T-helper 1 cell treated with Interleukin-12 subunit alpha and Interleukin-12 subunit beta and Interleukin-4 antibody, amounts not matched to agents 30 ng/mL and 1 ng/mL, for 36 hours (primary cell): ENCODE results near the gene TUT4. TPM values are rescaled to one million over a fixed set of nuclear protein-coding genes. Genes with fewer than 3 reads are reported as not detected.
"Not testable (repeated sequence)": the region's sequence is repeated elsewhere in the genome, so short reads cannot be mapped to it uniquely, and the experiment has no call there.

Experiments
- intact Hi-C: fragments of 100-400 bp; cut with micrococcal nuclease; formaldehyde crosslinking; loops from one replicate; pipeline ENCODE4 v1.15.1; 2024
- total RNA-seq: library from RNA; stranded (reverse); gene quantifications from 2 replicates; pipeline ENCODE4 v1.2.3, GENCODE V29; 2022

TUT4 gene, protein sequence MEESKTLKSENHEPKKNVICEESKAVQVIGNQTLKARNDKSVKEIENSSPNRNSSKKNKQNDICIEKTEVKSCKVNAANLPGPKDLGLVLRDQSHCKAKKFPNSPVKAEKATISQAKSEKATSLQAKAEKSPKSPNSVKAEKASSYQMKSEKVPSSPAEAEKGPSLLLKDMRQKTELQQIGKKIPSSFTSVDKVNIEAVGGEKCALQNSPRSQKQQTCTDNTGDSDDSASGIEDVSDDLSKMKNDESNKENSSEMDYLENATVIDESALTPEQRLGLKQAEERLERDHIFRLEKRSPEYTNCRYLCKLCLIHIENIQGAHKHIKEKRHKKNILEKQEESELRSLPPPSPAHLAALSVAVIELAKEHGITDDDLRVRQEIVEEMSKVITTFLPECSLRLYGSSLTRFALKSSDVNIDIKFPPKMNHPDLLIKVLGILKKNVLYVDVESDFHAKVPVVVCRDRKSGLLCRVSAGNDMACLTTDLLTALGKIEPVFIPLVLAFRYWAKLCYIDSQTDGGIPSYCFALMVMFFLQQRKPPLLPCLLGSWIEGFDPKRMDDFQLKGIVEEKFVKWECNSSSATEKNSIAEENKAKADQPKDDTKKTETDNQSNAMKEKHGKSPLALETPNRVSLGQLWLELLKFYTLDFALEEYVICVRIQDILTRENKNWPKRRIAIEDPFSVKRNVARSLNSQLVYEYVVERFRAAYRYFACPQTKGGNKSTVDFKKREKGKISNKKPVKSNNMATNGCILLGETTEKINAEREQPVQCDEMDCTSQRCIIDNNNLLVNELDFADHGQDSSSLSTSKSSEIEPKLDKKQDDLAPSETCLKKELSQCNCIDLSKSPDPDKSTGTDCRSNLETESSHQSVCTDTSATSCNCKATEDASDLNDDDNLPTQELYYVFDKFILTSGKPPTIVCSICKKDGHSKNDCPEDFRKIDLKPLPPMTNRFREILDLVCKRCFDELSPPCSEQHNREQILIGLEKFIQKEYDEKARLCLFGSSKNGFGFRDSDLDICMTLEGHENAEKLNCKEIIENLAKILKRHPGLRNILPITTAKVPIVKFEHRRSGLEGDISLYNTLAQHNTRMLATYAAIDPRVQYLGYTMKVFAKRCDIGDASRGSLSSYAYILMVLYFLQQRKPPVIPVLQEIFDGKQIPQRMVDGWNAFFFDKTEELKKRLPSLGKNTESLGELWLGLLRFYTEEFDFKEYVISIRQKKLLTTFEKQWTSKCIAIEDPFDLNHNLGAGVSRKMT (N-terminal part only)
- 82.3 and 82.6 TPM in 2 replicates for total RNA-seq

DNA sequence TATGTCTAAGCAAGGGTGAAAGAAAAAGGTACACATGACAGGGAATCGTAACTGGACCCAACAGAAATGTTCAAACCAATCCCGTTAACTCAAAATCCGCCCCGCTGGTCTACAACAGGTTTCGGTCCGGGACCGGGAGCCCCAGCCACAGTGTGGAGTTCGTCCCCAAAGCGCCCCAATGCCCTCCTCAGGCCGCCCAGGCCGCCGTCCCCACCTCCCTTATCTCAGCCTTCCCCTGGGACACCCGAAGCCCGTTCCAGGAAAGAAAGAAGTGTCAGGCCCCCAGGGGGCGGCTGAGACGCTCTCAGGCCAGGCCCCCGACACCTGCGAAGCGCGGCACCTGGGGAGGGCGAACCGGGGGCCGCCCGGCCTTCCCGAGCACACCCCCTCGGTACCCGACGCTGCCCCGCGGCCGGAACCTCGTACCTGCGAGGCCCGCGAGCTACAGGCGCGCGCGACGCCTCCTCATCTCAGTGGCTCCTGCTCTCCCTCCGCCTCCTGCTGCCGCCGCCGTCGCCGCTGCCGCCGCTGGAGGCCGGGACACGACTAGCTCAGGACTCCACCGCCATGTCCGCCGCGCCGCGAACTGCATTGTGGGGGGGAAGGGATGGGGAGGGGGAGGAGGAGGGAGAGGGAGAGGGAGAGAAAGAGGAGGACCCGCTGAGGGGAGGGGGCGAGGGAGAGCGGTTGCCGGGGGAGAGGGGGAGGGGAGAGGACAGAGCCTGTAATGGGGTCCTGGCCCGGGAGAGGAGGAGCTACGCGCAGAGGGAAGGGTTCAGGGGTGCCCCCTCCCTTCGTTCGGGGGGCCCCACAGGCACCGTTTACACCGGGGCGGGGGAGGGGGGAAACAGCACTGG, at the start of gene TUT4:
TUT4 (minus strand) TSS at position 588 of the 857 bp plus-strand sequence. CDS start 26,812 bp downstream, outside the sequence.
- intact Hi-C loops, result loop anchor here (1.0 to 10.0 kb wide), 19 partner anchors 18 to 1502 kb away; partner anchors contain the start of genes BTF3L4, CC2D1B, CPT2 and EPS15

DNA sequence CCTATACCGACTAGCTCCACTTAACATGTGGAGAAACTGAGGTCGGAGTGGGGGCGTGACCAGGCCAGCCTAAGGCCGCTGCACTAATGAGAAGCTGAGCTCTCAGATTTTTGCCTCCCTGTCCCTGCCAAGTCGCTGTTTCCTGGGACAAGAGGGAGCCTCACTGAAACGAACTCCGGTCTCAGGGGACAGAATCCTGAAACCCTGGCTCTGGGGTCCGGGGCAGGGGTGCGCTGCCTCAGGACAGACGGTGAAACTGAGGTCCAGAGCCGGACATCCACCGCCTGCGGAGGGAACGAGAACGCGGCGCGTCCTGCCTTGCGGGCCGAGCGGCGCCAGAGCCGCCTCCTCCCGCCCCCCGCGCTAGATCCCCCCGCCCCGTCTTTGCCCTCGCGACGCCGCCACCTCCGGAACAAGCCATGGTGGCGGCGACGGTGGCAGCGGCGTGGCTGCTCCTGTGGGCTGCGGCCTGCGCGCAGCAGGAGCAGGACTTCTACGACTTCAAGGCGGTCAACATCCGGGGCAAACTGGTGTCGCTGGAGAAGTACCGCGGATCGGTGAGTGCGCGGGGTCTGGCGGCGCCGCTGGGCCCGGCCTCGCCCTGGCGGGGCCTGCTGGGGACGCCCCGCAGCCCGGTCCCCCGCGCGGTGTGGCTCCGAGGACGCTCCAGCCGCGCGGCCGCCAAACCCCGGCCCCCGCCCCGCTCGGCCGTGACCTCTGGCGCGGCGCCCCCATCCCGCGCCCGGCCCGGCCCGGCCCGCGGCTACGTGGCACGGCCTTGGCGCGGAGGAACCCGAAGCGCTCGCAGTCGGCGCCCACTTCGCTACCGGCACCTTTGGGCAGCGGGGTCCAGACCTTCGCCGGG, 49.3 kb upstream of the TUT4 start, which contains the start of gene GPX7:
GPX7 (plus strand) TSS at position 381 of the 865 bp plus-strand sequence; CDS start at position 420, 39 bp downstream.
- intact Hi-C loops, result loop anchor here (1.0 kb wide), 2 partner anchors 50 to 198 kb away; partner anchors contain the start of genes ORC1 and PRPF38A

DNA sequence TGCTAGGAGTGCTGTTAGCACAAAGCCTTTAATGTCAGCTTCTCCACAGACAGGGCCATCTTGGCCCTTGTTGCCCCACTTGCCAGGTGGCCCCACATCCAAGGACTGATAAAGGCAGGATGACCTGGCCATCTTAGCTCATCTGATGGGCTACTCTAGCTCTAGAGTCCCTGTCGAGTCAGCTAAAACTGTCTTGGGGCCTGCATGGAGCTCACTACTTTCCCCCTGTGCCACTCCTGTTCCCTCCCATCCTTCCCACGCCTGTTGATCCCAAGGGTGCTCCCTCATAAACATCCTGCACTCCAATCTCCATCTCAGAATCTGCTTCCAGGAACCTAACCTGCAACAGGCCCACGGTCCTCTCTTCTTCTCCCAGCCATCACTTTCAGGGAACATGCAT, 48.6 kb upstream of the TUT4 start:
- intact Hi-C loops, result no loop called here

DNA sequence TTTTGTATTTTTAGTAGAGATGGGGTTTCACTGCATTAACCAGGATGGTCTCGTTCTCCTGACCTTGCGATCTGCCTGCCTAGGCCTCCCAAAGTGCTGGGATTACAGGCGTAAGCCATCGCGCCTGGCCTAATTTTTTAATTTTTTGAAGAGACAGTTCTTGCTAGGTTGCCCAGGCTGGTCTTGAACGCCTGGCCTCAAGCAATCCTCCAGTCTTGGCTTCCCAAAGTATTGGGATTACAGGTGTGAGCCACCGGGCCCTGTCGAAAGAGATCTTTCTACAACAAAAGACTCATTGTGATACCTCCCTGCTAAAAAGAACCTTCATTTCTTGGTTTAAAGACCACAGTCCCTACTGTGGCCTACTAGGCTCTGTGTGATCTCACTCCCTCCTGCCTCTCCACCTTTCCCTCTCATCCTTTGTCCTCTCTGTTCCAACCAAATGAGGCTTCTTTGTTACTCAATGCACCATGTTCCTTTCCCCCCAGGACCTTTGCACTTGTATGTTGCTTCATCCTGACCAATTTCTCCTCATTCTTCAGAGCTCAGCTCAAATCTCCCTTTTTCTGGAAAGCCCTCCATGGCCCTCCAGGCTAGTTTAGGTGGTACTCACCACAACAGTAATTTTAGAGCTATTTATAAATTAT, 47.8 kb upstream of the TUT4 start:
- intact Hi-C loops, result no loop called here

DNA sequence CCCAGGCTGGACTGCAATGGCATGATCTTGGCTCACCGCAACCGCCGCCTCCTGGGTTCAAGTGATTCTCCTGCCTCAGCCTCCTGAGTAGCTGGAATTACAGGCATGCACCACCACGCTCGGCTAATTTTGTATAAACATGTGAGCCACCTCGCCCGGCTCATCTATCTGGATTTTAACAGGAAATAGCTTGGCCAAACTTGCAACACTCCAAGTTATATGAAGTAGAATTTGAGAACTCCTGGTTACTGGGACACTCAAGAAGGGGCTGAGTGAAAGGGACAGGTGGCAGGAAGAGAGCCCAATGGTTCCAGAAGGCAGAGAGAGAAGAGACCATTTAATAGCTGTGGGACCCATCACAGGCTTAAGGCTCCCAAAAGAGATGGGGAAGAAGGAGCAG, 46.3 kb upstream of the TUT4 start:
- intact Hi-C loops, result no loop called here

DNA sequence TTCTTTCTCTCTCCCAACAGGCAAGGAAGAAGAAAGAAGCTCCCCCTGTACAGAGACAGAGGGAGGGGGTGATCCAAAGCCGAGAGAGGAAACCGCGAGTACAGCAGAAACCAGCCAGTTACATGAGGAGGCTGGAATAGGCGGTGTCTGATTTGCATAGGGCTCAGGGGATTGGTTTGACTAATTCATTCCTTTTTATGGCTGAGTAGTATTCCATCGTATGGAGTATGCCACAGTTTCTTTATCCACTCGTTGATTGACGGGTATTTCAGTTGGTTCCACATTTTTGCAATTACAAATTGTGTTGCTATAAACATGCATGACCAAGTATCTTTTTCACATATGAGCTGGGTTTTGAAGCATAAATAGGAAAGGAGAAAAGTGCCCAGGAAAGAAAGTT, 45.8 kb upstream of the TUT4 start:
- intact Hi-C loops, result no loop called here

DNA sequence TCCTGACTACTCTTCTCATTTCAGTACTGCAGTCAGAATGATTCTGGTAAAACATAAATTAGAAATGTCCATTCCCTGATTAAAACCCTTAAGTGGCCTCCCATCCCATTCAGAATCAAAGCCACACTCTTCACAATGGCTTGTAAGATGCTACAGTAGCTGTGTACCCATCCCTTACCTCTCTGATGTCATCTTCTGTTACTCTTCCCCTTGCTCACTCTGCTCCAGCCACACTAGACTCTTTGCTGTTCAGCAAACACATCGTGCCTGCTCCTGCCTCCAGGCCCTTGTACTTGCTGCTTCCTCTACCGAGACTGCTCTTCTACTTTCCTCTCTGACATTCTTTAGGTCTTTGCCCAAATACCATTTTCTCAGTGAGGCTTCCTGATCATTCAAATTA, 45.0 kb upstream of the TUT4 start:
- intact Hi-C loops, result no loop called here

DNA sequence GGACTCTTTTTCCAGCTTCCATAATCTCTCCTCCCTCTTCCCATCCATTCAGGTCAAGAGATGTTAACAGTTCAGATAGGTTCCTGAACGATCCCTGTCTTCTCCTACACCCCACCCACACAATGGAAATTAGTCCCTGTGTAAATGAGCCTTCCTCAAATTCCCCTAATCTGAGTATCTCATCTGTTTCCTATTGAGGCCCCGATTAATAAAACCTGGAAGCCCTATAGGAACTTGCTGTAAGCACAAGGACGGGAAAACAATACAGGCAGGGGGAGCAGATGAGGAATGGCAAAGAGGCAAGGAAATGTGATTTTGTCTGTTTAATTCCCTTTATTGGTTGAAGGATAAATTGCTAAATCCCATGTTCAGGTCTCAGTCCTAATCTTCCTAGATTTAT, 42.2 kb upstream of the TUT4 start:
- intact Hi-C loops, result no loop called here

DNA sequence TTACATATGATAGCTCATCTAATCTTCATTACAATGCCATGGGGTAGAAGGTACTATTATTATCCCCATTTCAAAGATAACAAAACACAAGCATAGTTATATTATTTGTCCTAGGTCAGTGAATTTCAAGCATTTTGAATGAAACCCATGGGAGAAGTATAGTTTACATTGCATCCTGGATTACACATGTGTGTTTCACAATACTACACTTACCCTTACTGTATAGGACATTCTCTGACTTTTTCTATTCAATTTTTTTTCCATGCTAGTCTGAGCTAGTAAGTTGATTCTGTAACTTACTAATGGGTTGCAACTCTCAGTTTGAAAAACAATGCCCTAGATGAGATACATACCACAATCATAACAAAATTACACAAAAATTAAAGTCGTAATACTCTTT, 40.6 kb upstream of the TUT4 start:
- intact Hi-C loops, result no loop called here

DNA sequence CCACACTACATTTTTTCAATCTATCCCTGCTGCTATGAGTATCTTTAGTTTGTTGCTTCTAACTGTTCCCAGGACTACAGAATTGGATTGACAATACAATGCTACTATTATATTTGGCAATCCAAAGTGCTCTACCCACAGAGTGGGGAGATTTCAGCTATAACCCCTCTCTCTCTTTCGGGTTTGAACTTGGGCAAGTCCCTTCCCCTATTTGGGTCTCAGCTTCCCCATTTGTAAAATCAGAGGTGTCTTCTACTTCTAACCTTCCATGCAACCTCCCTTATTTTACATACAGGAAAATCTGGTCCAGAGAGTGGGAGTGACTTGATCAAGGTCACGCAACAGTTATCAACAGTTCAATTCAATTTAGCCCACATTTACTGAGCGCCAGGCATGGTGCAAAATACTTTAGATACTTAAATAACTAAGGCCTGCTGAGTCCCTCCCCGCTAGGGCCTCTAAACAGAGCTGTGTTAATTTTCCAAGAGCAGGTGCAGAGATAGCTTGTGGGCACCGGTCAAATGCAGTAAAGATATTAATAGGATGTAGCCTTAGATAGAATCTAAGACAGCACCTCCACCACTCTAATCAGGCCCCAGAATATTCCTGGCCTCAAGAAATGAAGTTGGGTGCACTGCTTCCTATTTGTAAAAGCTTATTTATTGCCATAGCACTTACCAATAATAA, 39.9 kb upstream of the TUT4 start:
- intact Hi-C loops, result no loop called here

DNA sequence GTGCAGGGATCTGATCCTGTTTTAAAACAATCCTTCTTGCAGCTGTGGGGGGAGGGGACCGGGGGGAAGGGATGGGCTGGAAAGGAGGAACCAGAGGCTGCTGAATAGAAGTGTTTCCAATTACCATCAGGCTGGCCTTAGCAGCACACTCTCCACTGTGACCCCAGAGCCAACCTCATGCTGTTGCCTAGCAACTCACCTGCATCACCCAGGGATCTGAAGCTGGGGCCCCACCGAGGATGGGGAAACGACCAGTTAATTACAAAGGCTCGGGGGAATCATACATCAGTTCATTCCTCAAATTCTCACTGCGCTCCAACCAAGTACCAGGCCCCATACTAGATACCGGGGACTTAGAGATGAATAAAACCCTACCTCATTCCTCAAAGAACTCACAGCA, 37.4 kb upstream of the TUT4 start:
- intact Hi-C loops, result no loop called here

DNA sequence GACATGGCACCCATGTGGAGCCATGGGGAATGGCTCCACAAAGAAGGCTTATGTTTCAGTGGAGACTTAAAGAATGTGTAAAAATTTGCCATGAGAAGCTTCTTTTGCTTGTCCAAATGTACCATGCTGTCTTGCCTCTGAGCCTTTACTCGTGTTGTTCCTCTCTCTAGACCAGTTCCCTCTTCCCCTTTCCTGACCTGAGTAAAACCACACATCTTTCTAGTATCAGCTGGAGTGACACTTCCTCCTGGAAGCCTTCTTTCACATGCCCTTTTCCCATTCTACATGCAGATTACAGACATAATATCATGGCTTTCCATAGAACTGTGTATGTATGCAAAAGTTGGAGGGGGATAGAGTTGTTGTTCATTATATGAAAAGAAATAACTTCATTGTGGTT, 35.6 kb upstream of the TUT4 start:
- intact Hi-C loops, result no loop called here

DNA sequence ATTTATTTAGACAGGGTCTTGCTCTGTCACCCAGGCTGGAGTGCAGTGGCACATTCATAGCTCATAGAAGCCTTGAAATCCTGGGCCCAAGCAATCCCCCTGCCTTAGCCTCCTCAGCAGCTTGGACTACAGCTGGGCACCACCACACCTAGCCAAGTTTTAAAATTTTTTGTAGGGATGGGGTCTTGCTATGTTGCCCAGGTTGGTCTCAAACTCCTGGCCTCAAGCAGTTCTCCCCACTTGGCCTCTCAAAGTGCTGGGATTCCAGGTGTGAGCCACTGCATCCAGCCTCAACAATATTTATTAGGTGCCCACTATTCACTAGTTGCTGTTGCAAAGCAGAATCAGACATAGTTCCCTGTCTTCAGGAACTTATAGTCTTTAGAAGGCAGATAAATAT, 35.1 kb upstream of the TUT4 start:
- intact Hi-C loops, result no loop called here

DNA sequence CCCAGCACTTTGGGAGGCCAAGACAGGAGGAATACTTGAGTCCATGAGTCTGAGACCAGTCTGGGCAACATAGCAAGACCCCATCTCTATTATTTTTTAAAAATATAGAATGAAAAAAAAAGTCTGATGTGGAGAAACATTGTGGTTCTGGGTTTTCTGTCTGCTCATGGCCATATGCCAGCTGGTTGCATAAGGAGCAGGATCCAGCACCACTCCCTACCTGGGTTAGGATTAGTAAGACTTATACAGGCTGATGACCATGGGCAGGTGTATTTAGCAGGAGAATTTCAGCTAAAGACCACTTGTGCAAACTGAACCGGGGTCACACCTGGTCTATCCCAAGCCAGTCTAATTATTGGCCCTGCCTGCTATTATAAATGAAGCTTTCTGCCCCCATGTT, 32.6 kb upstream of the TUT4 start:
- intact Hi-C loops, result no loop called here

DNA sequence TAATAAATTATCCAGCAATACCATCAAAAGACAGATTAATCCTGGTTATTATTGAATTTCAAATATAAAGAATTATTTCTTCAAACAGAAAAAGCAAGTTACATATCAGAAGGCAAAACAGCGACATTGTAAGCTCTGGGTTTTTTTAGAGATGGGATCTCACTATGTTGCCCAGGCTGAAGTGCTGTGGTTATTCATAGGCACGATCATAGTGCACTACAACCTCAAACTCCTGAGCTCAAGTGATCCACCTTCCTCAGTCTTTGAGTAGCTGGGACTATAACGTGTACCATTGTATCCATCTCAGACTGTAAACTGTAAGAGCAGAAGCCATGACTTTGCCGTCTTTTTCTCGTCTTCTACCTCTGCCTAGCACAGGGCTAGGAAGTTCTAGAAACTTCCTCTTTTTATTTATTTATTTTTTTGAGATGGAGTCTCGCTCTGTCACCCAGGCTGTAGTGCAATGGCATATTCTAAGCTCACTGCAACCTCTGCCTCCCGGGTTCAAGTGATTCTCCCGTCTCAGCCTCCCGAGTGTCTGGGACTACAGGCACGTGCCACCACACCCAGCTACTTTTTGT, 29.3 kb upstream of the TUT4 start:
- intact Hi-C loops, result no loop called here

DNA sequence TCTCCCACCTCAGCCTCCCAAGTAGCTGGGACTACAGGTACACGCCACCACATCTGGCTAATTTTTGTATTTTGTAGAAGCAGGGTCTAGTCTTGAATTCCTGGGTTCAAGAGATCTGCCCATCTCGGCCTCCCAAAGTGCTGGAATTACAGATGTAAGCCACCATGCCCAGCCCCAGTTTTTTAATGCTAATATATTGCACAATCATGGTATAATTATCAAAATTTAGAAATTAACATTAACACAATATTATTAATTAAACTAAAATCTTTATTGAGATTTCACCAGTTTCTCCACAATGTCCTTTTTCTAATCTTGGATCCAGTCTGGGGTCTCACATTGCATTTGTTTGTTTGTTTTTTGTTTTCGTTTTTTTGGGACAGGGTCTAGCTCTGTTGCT, 27.4 kb upstream of the TUT4 start:
- intact Hi-C loops, result no loop called here

DNA sequence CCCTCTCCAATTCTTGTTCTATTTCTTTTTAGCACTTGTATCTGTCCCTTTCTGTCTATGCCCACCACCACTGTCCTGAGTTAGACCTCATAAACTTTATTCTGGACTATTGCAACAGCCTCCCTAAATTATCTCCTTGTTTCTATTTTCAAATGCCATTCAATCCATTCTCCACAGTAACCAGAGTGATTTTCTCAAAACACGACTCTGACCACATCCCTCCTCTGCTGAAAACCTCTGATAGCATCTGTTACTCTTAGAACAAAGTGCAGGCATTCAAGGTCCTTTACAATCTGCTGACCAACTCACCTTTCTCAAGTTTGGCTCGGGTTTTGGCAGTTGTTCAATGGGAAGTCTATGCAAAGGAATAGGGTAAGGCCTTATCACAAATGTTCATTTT, 26.5 kb upstream of the TUT4 start:
- intact Hi-C loops, result no loop called here

DNA sequence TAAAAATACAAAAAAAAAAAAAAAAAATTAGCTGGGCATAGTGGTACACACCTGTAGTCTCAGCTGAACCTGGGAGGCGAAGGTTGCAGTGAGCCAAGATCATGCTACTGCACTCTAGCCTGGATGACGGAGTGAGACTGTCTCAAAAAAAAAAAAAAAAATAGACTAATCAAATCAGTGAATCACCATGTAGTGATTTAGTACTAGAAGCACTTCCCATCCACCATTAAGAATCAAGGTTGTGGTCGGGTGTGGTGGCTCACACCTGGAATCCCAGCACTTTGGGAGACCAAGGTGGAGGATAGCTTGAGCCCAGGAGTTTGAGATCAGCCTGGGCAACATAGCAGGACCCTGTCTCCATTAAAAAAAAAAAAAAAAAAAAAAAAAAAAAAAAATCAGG, 25.2 kb upstream of the TUT4 start:
- intact Hi-C loops, result not testable (repeated sequence)
